ENCODE results near the gene FAM171A2.
"Not testable (repeated sequence)": the region's sequence is repeated elsewhere in the genome, so short reads cannot be mapped to it uniquely, and the experiment has no call there.

Gene FAM171A2

DNA sequence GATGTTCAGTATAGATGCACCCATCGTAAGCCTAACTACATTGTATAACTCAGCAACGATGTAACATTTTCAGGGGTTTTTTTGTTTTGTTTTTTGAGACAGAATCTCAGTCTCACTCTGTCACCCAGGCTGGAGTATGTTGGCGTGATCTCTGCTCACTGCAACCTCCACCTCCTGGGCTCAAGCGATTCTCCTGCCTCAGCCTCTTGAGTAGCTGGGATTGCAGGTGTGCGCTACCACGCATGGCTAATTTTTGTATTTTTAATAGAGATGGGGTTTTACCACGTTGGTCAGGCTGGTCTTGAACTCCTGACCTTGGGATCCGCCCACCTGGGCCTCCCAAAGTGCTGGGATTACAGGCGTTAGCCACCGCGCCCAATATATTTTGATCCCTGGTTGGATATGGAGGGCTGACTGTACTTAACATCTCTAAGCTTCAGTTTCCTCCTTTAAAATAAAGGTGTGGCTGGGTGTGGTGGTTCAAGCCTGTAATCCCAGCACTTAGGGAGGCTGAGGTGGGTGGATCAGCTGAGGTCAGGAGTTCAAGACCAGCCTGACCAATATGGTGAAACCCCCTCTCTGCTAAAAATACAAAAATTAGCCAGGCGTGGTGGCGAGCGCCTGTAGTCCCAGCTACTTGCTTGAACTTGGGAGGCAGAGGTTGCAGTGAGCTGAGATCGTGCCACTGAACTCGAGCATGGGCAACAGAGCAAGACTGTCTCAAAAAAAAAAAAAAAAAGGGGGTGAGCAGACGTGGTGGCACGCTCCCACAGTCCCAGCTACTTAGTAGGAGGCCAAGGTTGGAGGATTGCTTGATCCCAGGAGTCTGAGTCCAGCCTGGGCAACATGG is 16.2 kb downstream of the FAM171A2 start:
- not testable (repeated sequence) for DNase-seq (ENCODE audit: low spot score)

DNA sequence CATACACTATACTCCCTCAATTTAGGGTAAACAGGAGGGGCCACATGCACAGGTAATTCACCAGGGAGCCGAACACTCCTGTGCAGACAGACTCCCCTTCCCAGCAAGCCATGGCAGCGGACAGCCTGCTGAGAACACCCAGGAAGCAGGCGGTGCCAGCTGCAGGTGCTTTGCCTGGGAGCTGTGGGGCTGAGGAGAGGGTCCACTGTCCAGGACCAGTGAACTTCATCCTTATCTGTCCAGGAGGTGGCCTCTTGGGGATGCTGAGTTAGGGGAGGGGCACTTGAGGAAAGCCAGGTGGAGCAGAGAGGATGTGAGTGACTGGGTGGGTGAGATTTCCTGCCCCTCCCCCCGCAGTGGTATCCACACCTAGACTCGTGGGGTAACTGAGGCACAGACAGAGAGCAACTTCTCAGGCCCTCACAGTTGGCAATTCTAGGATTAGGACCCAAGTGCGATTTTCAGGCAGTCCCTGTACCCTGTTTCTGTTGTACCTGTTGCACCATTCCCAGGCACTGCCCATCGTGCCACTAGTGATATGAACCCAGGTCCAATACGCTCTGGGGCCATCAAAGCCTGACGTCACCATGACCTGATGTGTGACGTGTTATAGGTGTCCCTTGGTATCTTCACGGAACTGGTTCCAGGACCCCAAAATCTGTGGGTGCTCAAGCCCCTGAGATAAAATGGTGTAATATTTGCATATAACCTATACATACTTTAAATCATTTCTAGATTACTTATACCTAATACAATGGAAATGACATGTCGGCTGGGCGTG is 17.4 kb downstream of the FAM171A2 start:
- no peak for DNase-seq (ENCODE audit: low spot score)

DNA sequence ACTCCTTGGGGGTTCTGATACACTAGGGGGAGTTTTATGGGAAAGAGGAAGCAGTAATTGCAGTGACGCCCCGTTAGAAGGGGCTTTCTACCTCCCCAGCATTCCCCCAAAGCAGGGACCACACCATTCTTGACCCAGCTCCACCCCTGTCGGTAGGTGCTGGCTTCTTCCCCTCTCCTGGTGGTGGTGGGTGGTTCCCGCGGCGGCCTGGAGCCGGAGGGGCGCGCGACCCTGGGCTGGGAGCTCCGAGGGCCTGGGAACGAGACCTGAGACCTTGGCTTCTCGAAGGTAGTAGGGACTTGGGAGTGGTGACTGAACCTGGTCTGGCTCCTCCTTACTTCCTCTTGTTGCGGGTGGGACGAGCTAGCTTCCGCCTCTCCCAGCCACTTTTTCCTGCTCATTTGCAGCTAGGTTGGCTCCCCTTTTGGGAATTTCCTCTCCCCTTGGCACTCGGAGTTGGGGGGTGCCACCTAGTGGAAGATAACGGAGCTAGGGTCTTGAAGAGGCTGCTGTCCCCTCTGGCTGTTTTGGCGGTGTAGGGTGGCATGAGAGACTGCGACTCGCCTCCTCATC is 18.1 kb downstream of the FAM171A2 start:
- peak; percentile 87 for DNase-seq (ENCODE audit: low spot score)

DNA sequence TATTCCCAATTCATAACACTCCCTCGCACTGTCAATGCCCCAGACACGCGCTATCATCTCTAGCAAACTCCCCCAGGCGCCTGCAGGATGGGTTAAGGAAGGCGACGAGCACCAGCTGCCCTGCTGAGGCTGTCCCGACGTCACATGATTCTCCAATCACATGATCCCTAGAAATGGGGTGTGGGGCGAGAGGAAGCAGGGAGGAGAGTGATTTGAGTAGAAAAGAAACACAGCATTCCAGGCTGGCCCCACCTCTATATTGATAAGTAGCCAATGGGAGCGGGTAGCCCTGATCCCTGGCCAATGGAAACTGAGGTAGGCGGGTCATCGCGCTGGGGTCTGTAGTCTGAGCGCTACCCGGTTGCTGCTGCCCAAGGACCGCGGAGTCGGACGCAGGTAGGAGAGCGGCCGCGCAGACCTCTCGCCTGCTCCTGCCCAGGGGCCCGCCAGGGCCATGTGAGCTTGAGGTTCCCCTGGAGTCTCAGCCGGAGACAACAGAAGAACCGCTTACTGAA is 18.7 kb downstream of the FAM171A2 start, which contains the start of gene GRN:
Gene GRN (plus strand): TSS at position 364 of the 515 bp plus-strand sequence. CDS start 3,863 bp downstream, outside the sequence.
- DNase-seq (ENCODE audit: low spot score) = peak; percentile 99

DNA sequence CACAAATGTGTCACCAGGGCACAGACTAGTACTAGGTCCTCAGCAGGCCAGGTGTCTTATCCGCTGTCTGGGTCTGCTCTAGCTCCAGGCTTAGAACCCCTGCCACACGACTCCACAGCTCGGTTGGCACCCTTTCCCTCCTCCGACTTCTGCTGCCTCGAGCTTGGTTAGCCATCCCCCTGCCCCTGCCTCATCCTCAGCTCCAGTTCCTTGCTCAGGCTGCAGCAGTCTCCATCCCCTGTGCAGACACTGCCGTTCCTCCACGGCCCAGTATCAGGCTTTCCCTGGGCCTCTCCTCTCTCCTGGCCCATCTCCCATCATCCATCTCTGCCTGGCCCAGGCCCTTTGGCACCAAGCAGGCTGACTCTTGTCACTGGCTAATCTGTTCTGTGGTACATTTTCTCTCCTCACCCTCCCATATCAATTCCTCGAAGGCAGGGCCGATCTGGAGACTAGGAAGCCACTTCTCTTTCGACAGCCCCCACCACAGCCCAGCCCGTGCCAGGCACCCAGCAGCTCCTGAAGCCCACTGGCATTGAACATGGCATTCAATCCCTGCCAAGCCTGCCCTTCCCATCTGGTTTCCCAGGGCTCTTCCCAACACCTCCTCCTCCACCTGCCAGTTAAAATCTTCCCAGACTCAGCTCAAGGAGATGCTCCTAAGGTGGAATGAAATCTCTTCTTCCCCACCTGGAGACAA is 20.0 kb downstream of the FAM171A2 start:
- DNase-seq (ENCODE audit: low spot score) = no peak

DNA sequence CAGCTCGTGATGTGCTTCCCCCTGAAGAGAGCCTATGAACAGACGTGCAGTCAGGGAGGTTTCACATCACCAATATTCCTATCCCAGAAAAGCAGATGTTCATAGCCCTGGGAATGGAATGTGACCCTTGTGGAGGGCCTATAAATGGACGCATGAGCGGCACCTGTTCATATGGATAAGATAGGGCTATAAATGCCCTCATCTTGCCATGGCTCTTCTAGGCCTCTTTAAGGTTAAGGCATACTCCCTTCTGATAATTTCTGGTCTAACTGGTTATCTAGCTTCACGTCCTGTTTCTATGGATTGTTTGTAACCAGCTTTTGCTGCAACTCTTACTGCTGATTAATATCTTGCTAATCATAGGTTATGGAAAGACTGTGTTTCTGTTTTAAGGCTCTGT is 23.1 kb downstream of the FAM171A2 start:
- not testable (repeated sequence) for DNase-seq (ENCODE audit: low spot score)

DNA sequence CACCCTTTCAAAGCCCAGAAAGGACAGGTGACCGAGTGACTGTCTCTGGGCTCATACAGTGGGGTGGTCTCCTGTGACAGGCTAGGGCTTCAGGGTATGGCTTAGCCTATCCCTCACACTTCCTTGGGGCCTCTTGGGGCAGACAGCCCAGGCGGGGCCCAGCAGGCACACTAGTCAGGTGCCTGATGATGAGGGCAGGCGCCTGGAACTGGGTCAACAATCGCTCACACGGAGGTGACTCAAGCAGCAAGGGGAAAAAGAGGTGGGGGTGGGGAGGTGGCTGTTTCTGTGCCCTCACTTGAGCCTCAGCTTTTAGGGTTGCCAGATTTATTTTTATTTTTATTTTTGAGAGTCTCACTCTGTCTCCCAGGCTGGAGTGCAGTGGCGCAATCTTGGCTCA is 25.0 kb downstream of the FAM171A2 start:
- no peak for DNase-seq (ENCODE audit: low spot score)

DNA sequence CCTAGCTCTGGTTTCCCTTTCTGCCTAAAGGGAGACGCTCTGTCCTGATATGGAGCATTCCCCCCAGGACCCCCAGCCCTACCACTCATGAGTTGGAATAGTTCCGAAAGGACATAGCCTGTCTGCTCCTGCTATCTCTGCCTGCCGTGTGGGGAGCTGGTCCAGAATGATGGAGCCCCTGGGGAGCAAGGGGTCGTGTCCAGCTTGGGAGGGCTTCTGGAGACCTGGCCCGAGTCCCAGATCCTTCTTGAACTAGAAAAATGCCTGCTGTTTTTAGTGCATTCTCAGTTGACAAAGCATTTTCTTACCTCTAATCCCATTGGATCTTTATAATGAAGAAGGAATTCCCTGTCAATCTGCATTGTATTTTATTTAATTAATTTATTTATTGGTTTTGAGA is 27.7 kb downstream of the FAM171A2 start:
- no peak for DNase-seq (ENCODE audit: low spot score)

DNA sequence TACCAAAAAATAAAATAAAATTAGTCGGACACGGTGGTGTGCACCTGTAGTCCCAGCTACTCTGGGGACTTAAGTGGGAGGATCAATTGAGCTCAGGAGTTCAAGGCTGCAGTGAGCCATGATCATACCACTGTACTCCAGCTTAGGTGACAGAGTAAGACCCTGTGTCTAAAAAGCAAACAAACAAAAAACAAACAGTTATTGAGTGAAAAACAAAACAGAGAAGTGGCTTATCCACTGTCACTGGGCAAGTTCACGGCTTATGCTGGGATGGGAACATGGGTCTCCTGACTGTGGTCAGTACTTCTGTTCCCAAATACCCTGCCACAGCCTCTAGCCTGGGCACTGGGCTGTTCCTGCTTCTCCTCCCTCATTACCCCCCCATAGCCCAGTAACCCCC is 28.1 kb downstream of the FAM171A2 start:
- no peak for DNase-seq (ENCODE audit: low spot score)

DNA sequence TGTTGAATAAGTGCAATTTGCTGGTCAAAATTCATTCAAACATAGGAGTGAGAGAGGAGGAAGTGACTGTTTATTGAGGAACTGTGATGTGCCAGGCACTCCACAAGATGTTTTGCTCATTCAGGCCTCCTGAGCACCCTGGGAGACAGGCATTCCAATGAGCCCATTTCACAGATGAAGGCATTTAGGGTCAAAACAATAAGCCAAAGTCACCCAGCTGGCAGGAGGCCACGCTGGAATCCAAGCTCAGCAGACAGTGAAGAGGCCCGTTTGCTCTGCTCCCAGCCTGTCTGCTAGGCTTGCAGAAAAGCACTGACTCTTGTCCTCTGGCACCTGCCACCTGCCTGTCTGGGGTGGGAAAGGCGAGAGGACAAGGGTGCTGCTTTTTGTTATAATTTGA is 28.9 kb downstream of the FAM171A2 start:
- no peak for DNase-seq (ENCODE audit: low spot score)

DNA sequence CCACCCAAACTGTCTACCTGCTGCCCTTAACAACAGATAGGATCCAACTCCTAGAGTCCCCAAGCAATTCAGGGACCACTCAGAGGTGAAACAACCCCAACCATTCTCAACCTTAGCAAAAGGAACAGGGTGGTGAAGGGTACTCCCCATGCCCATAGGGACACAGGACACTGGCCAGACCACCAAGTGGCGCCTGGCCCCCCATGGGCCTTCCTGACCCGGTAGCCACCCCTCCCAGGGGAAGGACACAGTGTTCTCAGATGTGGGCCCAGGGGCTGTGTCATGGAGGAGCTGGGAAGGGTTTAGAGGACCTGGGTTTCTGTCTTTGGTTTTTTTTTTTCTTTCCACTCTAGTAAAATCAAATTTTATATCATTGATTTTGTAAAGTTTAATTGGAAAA is 29.3 kb downstream of the FAM171A2 start:
- no peak for DNase-seq (ENCODE audit: low spot score)

DNA sequence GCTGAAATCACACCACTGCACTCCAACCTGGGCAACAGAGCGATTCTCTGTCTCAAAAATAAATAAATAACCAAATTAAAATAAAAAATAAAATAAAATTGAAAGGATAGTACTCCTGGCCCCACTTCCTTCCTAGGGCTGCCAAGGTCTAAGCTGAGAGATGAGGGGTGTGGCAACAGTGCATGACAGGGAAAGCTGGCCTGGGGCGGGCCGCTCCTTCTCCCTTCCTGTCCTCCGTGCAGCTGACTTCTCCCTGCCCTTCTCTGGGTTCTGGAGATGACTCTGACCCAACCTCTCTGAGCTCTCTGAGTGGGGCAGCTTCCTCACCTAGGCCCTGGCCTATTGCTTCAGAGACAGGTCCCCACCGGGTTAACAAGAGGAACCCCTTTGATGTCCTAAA is 30.3 kb downstream of the FAM171A2 start:
- no peak for DNase-seq (ENCODE audit: low spot score)

DNA sequence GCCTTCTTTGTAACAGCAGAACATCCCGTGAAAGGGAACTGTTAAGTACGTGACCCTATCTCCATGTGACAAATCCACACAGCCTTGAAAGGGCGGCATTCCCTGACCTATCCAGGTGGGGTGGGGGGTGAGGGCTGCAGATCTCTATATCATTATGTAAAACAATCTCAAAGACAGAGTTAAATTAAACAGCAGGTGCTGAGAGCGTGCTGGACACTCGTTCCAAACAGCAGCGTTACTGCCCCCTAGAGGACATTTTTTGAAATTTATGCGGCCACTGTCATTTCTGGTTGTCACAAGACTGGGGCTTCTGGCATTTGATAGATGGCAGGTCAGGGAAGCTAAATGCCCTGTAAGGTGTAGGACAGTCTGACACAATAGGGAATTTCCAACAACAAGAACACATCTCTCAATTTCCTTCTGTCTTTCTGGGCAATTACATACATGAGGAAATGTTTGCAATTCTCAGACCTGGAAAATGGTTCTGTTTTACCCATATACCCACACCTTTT is 32.3 kb downstream of the FAM171A2 start:
- DNase-seq (ENCODE audit: low spot score) = peak; percentile 81

DNA sequence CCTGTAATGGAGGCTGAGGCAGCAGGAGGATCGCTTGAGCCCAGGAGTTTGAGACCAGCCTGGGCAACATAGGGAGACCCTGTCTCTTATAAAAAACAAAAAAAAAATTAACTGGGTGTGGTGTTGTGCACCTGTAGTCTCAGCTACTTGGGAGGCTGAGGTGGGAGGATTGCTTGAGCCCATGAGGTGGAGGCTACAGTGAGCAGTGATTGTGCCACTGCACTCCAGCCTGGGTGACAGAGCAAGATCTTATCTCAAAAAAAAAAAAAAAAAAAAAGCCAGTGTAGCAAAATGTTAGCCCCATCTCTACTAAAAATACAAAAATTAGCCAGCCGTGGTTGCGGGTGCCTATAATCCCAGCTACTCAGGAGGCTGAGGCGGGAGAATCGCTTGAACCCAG is 33.4 kb downstream of the FAM171A2 start:
- DNase-seq (ENCODE audit: low spot score) = not testable (repeated sequence)

DNA sequence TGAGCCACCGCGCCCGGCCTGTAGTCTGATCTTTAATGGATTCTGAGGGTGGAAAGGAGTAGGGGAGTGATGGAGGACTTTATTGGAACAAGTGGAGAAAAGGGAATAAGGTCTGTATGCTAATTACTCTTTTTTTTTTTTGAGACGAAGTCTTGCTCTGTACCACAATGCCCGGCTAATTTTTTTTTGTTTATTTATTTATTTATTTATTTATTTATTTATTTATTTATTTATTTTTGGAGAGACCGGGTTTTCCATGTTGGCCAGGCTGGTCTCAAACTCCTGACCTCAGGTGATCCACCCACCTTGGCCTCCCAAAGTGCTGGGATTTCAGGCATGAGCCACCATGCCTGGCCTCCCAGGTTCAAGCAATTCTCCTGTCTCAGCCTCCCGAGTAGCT is 34.1 kb downstream of the FAM171A2 start:
- not testable (repeated sequence) for DNase-seq (ENCODE audit: low spot score)

DNA sequence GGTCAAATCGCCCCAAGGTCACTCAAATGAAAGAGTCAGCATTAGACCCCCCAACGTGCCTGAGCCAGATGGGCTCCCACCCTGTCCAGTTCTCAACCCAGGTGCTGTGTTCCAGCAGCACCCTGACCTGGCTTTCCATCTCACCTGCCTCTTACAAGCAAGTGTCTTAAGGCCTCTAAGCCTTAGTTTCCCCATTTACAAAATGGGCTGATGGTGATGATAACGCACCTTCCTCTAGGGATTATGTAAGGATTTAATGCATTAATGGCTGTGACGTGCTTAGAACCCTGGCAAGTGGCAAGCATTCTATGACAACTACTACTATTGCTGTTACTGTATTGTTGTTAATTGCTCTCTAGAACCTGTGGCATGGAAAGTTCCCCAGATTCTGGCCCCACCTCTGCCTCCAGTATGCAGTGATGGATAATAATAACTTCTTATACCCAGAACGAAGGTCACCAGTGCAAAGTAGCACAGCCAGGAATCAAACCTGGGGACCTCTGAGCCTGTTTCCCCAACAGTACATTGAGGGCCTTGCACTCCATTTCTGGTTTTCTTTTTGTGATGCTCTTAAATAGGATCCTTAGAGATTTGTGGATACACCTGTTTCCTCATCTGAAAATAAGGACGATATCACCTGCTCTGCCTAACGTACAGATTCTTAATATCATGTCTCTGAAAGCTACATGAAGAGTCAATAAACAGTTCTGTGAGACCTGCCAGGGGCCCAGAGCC is 35.8 kb downstream of the FAM171A2 start:
- no peak for DNase-seq (ENCODE audit: low spot score)

DNA sequence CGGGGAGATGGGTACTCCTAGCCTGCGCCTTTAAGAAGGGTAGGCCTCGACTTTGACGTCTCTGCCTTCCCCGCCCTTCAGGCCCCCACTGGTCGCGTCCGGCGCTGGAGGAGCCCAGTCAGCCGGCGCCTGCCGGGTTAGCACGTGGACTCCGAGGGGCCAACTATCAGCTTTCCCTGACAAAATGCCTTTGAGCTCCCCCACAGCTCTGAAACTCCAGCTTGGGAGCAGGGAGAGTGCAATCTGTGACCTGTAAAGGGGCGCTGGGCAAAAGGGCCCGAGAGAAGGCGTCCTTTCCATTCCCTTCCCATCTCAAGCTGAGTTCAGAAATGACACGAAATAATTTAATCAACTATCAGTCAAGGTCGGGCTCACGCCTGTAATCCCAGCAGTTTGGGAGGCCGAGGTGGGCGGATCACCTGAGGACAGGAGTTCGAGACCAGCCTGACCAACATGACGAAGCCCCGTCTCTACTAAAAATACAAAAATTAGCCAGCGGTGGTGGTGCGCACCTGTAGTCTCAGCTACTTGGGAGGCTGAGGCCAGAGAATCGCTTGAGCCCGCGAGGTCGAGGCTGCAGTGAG is 36.7 kb downstream of the FAM171A2 start:
- peak; percentile 97 for DNase-seq (ENCODE audit: low spot score)

DNA sequence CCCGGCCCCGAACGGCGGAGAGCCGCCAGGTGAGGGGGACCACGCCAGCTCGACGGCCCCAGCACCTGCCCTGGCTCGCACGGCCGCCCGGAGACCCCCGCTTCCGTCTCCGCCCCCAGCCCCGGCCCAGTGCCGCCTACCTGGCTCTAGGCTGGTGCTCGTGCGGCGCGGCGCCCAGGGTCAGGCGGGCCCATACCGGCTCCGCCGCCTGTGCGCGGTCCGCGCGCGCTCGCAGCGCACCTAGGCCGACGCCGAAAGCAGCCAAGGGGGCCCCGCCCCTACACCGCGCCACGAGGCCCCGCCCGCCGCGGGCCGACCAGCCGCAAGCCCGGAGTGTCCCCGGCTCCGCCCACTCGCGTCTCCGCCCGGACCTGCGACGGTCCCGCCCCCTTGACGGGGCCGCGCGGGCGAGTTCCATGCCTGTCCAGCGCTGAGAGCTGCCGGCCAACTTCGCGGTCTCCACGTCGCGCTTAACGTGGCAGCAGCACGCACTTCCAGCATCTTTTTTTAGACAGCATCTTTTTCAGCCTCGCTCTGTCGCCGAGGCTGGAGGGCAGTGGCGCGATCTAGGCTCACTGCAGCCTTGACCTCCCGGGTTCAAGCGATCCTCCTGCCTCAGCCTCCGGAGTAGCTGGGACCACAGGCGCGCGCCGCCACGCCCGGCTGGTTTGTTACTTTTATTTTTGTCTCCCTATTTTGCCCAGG is 38.9 kb downstream of the FAM171A2 start, which contains the start of gene SLC25A39:
Gene SLC25A39 (minus strand): TSS at position 253 of the 705 bp plus-strand sequence. CDS start 1,261 bp downstream, outside the sequence.
- peak; percentile 99 for DNase-seq (ENCODE audit: low spot score)

DNA sequence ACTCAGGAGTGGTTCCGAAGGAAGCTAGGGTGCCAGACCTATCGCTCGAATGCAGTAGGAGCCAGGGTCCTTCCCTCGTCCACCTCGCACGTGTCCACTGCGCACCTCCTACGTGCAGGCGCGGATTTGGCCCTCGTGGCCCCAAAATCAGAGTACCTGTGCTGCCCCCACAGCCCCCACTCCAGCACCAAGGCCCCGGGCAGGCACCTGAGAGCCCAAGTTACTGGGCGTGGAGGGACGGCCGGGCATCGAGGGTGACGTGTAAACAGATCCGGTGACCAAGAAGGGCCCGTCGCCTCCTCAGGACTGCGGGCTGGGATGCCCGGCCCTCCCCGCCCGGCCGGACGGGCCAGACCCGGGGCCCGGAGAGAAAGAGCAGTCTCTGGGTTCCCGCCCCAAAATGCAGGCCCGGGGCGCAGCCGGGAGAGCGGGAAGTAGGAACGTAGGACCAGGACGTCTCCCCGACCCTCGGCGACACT is 39.5 kb downstream of the FAM171A2 start:
- no peak for DNase-seq (ENCODE audit: low spot score)

Measured in ecto neural progenitor cell (in vitro differentiated cells).